HG03558 (cell line): ENCODE data around the gene FGFBP2.

ENCODE experiments used
- ATAC-seq: cut with Tn5 transposase; IDR thresholded peaks from one replicate; pipeline ENCODE4 v1.9.1; 2021; ENCODE audit warnings: moderate number of reproducible peaks; ENCODE audit not compliant: unreplicated experiment; ENCODE audit errors: extremely low read depth

FGFBP2 gene, protein sequence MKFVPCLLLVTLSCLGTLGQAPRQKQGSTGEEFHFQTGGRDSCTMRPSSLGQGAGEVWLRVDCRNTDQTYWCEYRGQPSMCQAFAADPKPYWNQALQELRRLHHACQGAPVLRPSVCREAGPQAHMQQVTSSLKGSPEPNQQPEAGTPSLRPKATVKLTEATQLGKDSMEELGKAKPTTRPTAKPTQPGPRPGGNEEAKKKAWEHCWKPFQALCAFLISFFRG

GRCh38 chr4:15963001-15963451 is at the start of gene FGFBP2:
Gene FGFBP2 (minus strand): TSS chr4:15963175. CDS start chr4:15963129, 46 bp downstream.
- no peak for ATAC-seq

DNA sequence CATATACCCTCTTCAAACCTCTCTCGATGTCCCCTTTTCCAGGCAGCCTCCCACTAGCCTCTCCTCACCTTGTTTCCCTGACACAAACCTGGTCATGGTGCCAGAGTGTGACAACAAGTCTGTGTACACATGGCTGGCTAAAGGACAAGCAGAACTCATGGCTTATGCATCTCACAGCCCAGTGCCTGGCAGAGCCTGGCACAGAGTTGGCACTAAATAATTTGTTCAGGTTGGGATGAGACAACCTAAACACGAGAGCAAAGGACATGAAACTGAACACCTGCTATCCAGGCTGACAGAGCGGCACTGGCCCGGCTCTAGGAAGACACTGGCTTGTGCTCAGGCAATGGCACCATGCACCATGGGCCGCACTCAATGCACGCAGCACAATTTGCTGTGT is 48.2 kb upstream of the FGFBP2 start:
- no peak for ATAC-seq

DNA sequence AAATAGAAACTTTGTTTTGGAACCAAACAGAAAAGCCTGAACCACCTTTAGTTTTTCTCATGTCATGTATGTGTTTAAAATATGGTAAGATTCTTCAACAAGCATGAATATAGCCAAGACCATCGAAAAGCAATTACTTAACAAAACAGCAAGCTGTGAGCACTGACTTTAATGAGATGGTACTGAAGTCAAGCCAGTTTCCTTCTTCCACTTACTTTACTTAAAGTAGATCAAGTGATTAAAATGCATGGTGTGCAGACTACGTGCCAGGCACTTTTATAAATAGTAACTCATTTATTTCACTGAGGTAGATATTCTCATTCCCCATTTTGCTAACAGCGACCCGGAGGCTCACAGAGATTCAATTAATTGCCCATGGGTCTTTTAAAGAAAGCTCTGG is 46.2 kb upstream of the FGFBP2 start:
- no peak for ATAC-seq

GRCh38 chr4:16007471-16008095 is 44.6 kb upstream of the FGFBP2 start:
- no peak for ATAC-seq

GRCh38 chr4:16006771-16007446 is 43.9 kb upstream of the FGFBP2 start:
- no peak for ATAC-seq

DNA sequence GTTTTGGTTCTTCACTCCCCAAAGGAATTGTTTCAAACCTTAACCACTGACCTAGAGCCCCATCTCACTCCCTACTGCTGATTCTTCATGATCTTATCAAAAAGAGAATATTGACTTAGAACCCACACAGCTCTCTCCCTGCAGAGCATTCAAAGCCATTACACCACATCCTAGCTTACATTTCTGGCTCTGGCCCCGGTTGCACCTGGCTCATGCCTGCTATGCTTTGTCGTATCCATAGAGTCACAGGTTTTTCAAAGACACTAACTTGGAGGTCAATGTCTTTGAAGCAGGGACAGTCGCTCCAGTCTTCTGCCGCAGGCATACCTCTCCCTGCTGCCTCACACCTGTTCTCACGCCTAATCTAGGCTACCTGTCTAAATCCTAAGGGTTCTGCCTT is 42.7 kb upstream of the FGFBP2 start:
- ATAC-seq, result no peak

DNA sequence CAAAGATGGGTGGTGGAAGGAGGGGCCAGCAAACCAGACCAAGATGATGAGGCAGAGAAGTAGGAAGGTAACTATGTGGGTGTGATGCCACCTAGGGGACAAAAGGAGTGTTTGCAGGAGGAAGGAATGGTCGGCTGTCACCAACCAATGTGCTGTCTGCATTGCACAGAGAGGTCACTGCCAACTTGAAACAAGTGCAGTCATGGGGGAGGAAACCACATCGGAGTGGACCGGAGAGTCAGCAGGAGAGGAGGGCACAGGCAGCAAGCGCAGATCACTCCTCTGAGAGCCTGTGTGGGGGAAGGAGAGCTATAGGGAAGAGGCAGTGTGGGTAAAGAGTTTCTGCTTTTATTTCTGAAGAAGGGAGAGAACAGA is 38.5 kb upstream of the FGFBP2 start:
- ATAC-seq, result peak; percentile 84

DNA sequence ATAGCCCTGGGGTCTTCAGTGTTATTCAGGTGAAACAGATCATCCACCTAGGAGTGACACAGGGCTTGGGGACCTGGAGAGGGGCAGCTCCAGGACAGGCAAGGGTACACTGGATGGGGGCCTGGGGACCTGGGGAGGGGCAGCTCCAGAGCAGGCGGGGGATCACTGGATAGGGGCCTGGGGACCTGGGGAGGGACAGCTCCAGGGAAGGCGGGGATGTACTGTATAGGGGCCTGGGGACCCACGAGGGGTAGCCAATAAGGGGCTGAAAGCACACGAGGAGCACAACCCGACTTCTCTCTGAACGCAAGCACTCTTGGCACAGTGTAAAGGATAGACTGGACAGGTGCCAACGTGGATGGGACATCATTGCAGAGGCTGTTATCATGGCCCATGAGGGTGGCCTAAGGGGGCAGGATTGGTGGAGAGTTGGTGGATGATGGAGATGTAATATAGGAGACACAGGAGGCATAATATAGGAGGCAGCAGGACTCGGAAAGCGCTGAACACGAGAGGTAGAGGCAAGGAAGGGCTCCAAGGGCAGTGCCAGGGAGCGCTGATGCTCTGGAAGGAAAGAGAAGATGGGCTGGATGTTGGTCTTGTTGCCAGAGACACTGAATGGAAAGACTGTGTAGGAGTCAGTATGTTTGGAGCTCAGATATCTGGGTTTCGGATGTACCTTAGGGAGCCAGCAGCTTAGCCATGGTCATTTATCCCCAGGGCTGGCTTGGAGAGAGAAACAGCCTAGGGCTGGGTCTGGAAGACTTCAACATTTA is 37.9 kb upstream of the FGFBP2 start:
- ATAC-seq, result no peak

DNA sequence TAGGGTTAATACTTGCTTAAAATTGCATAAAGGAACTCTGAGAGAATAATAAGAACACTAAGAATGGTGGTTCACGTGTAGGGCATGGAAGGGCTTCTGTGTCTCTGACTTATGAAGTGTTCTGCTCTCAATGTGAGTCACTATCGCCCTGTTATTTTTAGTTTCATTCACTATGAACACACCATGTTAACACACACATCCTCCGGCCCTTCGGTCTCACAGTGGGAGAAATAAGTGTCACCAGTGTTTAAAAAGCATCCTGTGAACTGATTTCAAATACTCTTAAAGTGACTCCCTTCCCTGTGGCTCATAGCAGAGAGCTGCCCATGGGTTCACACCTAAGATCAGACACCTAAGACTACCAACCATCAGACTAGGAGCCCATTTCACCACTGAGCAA is 33.8 kb upstream of the FGFBP2 start:
- no peak for ATAC-seq

GRCh38 chr4:15995826-15996225 is 32.9 kb upstream of the FGFBP2 start:
- no peak for ATAC-seq

DNA sequence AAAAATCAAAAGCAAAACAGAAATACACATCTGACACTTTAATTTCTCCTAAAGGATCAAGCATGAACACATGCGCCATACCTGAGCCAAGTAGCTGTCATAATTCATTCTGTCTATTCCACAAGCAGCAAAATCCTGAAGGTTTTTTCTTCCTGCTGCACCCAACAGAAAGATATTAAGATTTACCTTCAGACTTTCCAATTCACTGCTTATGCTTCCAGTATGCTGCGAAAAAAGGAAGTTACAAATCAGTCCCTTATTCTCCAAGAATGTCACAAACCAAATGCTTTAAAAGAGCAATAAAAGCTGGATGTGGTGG is 29.2 kb upstream of the FGFBP2 start:
- ATAC-seq, result no peak

GRCh38 chr4:15990570-15991285 is 27.8 kb upstream of the FGFBP2 start:
- no peak for ATAC-seq

GRCh38 chr4:15989424-15989823 is 26.4 kb upstream of the FGFBP2 start:
- no peak for ATAC-seq

- ATAC-seq, result no peak
These were observed 25.2 kb upstream of the FGFBP2 start for GRCh38 chr4:15988222-15988621.

DNA sequence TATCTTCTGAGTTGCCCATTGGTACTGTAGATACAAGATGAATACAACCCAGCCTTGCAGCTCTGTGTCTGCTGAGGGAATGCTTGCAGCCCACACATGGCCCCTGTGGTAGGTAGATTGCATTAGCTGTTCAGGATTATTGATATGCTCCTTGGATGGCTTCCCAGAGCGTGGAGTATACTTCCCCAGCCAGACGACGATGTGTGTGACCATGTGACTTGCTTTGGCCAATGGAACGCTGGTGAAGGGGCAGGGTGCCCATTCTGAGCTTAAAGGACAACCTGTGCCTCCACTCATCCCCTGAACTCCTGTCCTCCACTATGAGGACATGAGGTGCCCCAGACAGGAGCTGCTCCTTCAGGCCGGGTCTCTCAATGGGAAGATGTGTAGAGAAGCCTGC is 23.9 kb upstream of the FGFBP2 start:
- no peak for ATAC-seq

DNA sequence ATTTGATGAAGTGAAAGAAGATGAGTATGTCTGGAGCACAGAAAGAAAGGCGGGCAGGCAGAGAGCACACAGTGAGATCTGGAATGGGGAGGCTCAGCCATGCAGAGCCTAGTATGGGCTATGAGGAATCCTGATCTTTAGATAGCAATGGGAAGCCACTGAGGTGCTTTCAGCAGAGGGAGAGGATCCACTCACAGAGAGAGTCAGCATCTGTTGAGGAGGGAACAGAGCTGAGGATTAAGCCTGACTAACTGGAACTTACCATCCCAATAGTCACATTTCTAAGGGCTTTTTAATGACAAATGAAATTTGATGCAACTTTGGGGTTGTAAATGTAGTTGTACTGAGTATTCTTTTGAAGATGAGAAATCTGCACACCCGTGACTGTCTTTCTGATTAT is 20.6 kb upstream of the FGFBP2 start:
- ATAC-seq, result no peak

GRCh38 chr4:15982842-15983524 is 20.0 kb upstream of the FGFBP2 start:
- no peak for ATAC-seq

- no peak for ATAC-seq
These were observed 13.8 kb upstream of the FGFBP2 start for GRCh38 chr4:15976456-15977447.
